Measurements from ENCODE around the gene CCDC146.

The CCDC146 gene

DNA sequence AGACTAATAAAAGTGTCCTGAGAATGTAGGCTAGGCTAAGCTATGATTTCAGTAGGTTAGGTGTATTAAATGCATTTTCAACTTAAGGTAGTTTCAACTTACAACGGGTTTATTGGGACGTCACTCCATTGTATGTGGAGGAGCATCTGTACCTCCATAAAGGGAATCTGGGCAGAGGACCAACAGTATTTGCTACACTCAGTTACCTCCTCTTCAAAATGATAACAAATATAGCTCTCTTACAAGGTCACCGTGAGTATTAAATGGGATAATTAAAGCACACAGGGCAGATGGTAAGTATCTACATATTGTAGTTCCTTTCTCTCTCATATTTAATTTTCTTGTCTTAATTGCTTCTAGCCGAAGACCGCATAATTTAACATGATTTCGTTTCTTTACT, 136.2 kb downstream of the CCDC146 start:
- H3K4me3 ChIP-seq (ENCODE audit: control insufficient read depth, low read depth, low read length), result no peak overlapping the region
- TF ChIP-seq, protein P1, sequence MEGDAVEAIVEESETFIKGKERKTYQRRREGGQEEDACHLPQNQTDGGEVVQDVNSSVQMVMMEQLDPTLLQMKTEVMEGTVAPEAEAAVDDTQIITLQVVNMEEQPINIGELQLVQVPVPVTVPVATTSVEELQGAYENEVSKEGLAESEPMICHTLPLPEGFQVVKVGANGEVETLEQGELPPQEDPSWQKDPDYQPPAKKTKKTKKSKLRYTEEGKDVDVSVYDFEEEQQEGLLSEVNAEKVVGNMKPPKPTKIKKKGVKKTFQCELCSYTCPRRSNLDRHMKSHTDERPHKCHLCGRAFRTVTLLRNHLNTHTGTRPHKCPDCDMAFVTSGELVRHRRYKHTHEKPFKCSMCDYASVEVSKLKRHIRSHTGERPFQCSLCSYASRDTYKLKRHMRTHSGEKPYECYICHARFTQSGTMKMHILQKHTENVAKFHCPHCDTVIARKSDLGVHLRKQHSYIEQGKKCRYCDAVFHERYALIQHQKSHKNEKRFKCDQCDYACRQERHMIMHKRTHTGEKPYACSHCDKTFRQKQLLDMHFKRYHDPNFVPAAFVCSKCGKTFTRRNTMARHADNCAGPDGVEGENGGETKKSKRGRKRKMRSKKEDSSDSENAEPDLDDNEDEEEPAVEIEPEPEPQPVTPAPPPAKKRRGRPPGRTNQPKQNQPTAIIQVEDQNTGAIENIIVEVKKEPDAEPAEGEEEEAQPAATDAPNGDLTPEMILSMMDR (conservative IDR thresholded peaks at IDR 0.05; ENCODE audit: control insufficient read depth, insufficient read depth, low read depth, low read length), result no peak
- DNase-seq (ENCODE audit: low read depth), result no peak

DNA sequence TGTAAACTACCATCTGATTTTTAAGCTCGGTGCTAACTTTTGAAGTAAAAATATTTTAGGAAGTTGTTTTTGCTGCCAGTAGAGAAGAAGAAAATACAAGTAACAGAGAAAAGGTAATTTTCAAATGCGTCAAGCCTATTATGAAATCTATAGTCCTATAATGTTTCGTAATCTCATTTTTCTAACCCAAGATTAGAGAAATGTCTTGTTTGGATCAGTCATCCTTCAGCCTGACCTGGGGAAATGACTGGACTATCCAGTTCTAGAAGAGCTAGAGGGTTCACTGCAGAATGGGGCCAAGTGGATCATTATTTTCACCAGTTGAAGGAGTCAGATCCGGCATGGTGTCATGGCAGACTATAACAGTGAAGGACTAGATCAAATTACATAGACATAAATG, 139.9 kb downstream of the CCDC146 start:
- TF ChIP-seq, protein P1 (conservative IDR thresholded peaks at IDR 0.05; ENCODE audit: control insufficient read depth, insufficient read depth, low read depth, low read length), result no peak
- H3K4me3 ChIP-seq (ENCODE audit: control insufficient read depth, low read depth, low read length), result no peak overlapping the region
- DNase-seq (ENCODE audit: low read depth), result no peak

DNA sequence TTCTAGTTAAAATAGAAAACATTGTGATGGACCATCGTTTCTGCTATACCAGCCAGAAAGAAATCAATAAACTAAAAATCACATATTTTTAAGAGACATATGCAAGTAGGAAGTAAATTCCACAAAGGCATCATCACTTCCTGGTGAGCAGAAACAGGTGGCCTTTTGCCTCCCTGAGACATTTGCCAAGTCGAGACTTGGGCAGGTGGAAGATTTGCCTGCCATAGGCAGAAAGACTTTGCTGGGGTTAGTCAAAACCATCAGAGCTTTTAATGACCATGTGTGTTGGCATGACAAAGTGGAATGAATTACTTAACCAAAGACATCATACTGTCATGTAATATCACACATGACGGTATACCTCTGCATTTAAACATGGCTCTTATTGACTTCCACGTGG, 143.3 kb downstream of the CCDC146 start:
- H3K4me3 ChIP-seq (ENCODE audit: control insufficient read depth, low read depth, low read length), result no peak overlapping the region
- TF ChIP-seq, protein P1 (conservative IDR thresholded peaks at IDR 0.05; ENCODE audit: control insufficient read depth, insufficient read depth, low read depth, low read length), result no peak
- DNase-seq (ENCODE audit: low read depth), result no peak

DNA sequence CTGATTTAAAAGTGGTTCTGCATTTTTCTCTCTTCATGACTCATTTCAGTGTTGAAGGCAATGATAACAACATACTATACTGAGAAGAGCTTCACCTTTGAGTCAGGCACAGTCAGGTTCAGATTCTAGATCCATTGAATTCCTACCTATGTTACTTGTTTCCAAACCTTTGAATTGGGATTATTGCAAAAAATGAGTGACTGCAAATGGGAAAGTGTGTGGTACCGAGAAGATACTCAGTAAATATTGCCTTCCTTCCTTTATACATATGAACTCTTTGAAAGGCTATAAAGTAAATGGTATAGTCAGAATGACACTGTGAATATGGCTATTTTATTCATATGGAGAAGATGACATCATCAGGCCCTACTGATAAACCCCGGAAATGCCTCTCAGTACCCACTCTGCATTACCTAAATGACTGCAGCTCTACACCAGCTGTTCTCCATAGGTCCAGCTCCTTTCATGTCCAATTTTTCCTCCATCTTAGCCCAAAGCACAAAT, 143.9 kb downstream of the CCDC146 start:
- TF ChIP-seq, protein P1 (conservative IDR thresholded peaks at IDR 0.05; ENCODE audit: control insufficient read depth, insufficient read depth, low read depth, low read length), result no peak
- H3K4me3 ChIP-seq (ENCODE audit: control insufficient read depth, low read depth, low read length), result no peak overlapping the region
- DNase-seq (ENCODE audit: low read depth), result no peak

DNA sequence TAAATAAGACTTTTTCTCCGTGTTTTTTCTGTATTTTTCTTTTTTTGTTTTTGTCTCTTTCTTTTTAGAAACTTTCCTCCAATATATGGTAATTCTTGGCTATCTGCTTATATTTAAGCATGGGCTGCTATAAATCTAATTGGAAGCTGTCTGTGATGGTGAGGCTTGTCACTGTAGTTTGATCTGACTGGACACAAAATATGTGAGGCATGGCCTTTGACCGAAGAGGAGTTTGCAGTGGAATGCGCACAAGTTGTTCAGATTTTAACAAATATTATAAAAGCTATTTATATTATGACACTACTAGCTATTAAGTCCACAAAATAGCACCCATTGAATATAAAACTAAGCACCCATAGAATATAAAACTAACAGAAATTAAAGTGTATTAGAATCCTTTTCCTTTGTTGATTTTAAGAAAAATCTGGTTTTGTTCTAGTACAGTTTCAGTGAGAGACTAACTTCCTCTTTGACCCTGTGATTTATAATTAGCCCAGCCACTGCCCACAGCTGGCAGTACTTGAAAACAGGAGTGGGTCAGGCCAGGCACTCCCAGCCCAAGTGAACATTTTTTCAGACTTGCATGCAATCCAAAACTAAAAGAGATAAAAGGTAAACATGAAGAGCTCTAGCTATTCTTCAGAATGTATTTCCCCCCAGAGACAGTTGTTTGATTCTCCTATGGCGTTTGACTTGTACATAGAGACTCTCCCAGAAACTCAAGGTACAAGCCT, 147.1 kb downstream of the CCDC146 start:
- no peak overlapping the region for H3K4me3 ChIP-seq (ENCODE audit: control insufficient read depth, low read depth, low read length)
- TF ChIP-seq, protein P1 (conservative IDR thresholded peaks at IDR 0.05; ENCODE audit: control insufficient read depth, insufficient read depth, low read depth, low read length), result no peak
- no peak for DNase-seq (ENCODE audit: low read depth)

DNA sequence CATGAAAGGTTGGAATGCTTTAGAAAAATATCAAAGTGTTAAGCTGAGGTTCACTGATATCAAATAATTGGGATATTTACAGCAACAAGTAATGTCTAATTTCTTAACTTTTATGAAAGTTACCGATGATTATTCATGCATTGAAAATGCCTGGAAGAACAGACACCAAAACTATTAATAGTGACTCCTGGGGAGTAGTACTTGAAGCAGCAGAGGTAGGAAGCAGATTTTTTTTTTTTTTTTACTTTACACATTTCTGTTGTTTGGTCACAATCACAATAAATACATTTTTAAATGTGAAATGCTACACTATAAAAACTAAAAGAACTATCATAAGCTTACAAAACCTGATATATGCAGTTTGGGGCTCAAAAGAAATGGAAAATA, 147.7 kb downstream of the CCDC146 start:
- H3K4me3 ChIP-seq (ENCODE audit: control insufficient read depth, low read depth, low read length), result no peak overlapping the region
- DNase-seq (ENCODE audit: low read depth), result no peak
- TF ChIP-seq, protein P1 (conservative IDR thresholded peaks at IDR 0.05; ENCODE audit: control insufficient read depth, insufficient read depth, low read depth, low read length), result no peak
